CD4-positive, alpha-beta T cell treated with Interleukin-15 for 1 hour (primary cell): ENCODE results near the gene MRPL12.

ENCODE experiments used
- DNase-seq: peaks from one replicate; pipeline ENCODE4 v3.0.0-alpha.2; 2020

The MRPL12 gene

GRCh38 chr17:81683208-81683583 lies 20.0 kb upstream of the MRPL12 start:
- DNase-seq: no peak

GRCh38 chr17:81683584-81684441 lies 19.4 kb upstream of the MRPL12 start, which contains the start of the genes ARL16 and HGS:
Gene ARL16, minus strand, starts transcription at chr17:81683797. Its CDS starts 44 bp downstream, at chr17:81683753.
Gene HGS, plus strand, starts transcription at chr17:81684011. Its CDS starts 56 bp downstream, at chr17:81684067.
- DNase-seq: peak; percentile 97

GRCh38 chr17:81684442-81684911 lies 18.7 kb upstream of the MRPL12 start:
- DNase-seq: peak; percentile 53

GRCh38 chr17:81685108-81685507 lies 18.1 kb upstream of the MRPL12 start:
- DNase-seq: no peak

GRCh38 chr17:81686614-81687013 lies 16.6 kb upstream of the MRPL12 start:
- DNase-seq: no peak

- DNase-seq: no peak
These were observed 15.2 kb upstream of the MRPL12 start for GRCh38 chr17:81687770-81688541.

GRCh38 chr17:81688616-81689015 lies 14.6 kb upstream of the MRPL12 start:
- DNase-seq: no peak

GRCh38 chr17:81690066-81690465 lies 13.1 kb upstream of the MRPL12 start:
- no peak for DNase-seq

- no peak for DNase-seq
These were observed 12.6 kb upstream of the MRPL12 start for GRCh38 chr17:81690549-81690948.

GRCh38 chr17:81691196-81691595 lies 12.0 kb upstream of the MRPL12 start:
- DNase-seq: no peak

GRCh38 chr17:81691608-81692007 lies 11.6 kb upstream of the MRPL12 start:
- DNase-seq: no peak

- DNase-seq: no peak
These were observed 9.5 kb upstream of the MRPL12 start for GRCh38 chr17:81693509-81694210.

GRCh38 chr17:81694810-81695209 lies 8.4 kb upstream of the MRPL12 start:
- DNase-seq: no peak

GRCh38 chr17:81695211-81695610 lies 8.0 kb upstream of the MRPL12 start:
- DNase-seq: no peak

GRCh38 chr17:81695801-81696200 lies 7.4 kb upstream of the MRPL12 start:
- no peak for DNase-seq

- no peak for DNase-seq
These were observed 6.8 kb upstream of the MRPL12 start for GRCh38 chr17:81696218-81696941.

GRCh38 chr17:81697261-81698044 lies 5.7 kb upstream of the MRPL12 start:
- no peak for DNase-seq

- DNase-seq: no peak
These were observed 2.5 kb upstream of the MRPL12 start for GRCh38 chr17:81700353-81701287.

GRCh38 chr17:81701288-81702071 lies 1.7 kb upstream of the MRPL12 start:
- no peak for DNase-seq
